Parathyroid adenoma (tissue), 2 donors: ENCODE measurements around the gene NFIB.

Source experiments
- H2AFZ ChIP-seq: fragments of 300-600 bp; sonication (generic); one replicate; pipeline ENCODE4 v1.7.0; 2017; ENCODE audit warnings: antibody characterized with exemption, mild to moderate bottlenecking
- H3K27ac ChIP-seq: fragments of 300-600 bp; sonication (generic); one replicate; pipeline ENCODE4 v1.7.0; 2017
- H3K27me3 ChIP-seq: fragments of 300-600 bp; sonication (generic); one replicate; pipeline ENCODE4 v1.7.0; 2017; ENCODE audit warnings: low read length; ENCODE audit not compliant: control insufficient read depth, insufficient read depth
- H3K36me3 ChIP-seq: fragments of 300-600 bp; sonication (generic); one replicate; pipeline ENCODE4 v1.7.0; 2017; ENCODE audit warnings: low read length; ENCODE audit not compliant: control insufficient read depth, insufficient read depth
- H3K4me1 ChIP-seq: fragments of 300-600 bp; sonication (generic); one replicate; pipeline ENCODE4 v1.7.0; 2017; ENCODE audit warnings: control low read depth
- H3K4me2 ChIP-seq: fragments of 300-600 bp; sonication (generic); one replicate; pipeline ENCODE4 v1.7.0; 2017; ENCODE audit warnings: low read length
- H3K4me3 ChIP-seq: fragments of 300-600 bp; sonication (generic); one replicate; pipeline ENCODE4 v1.7.0; 2017; ENCODE audit warnings: low read depth, low read length
- H3K79me2 ChIP-seq: fragments of 300-600 bp; sonication (generic); one replicate; pipeline ENCODE4 v1.7.0; 2017; ENCODE audit warnings: control low read depth
- H3K9ac ChIP-seq: fragments of 300-600 bp; sonication (generic); one replicate; pipeline ENCODE4 v1.7.0; 2017; ENCODE audit warnings: mild to moderate bottlenecking
- H3K9me3 ChIP-seq: fragments of 300-600 bp; sonication (generic); one replicate; pipeline ENCODE4 v1.7.0; 2017; ENCODE audit warnings: low read length; ENCODE audit not compliant: control insufficient read depth
- TF ChIP-seq, protein P1 (sequence below): fragments of 300-600 bp; sonication (generic); IDR thresholded peaks from one replicate; pipeline ENCODE4 v1.7.0; 2017; ENCODE audit warnings: antibody characterized with exemption, mild to moderate bottlenecking
- donor health status: primary hyperparathyroidism.

NFIB gene

DNA sequence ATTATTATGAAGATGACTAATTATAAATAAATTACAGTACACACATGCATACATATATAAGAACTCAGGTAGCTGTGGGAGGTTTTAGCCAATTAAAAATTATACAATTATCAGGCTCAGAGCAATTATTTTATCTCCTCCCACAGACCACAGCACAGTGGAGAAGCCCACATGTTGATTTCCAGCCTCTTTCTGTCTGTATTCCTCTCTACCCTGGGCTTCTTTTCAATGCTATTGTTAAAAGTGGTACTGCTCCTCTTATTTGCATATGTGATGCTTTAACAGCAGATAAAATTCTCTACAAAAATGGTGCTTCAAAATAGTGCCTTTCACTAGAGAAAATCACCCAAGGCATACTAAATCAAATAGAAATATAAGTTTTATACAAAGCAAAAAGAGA, 218.7 kb downstream of the NFIB start:
- Histone ChIP-seq H3K79me2 (no peaks in the 10 kb centered on the region), H3K36me3 (no peaks in the 10 kb centered on the region), H3K27me3 (no peaks in the 10 kb centered on the region), H3K4me3 (no peak overlapping the region), H3K4me1 (no peaks in the 10 kb centered on the region), H3K27ac (no peak overlapping the region), H3K9ac (no peak overlapping the region), H3K9me3 (no peaks in the 10 kb centered on the region), H3K4me2 (no peak overlapping the region), H2AFZ (no peak overlapping the region)
- TF ChIP-seq, protein P1, sequence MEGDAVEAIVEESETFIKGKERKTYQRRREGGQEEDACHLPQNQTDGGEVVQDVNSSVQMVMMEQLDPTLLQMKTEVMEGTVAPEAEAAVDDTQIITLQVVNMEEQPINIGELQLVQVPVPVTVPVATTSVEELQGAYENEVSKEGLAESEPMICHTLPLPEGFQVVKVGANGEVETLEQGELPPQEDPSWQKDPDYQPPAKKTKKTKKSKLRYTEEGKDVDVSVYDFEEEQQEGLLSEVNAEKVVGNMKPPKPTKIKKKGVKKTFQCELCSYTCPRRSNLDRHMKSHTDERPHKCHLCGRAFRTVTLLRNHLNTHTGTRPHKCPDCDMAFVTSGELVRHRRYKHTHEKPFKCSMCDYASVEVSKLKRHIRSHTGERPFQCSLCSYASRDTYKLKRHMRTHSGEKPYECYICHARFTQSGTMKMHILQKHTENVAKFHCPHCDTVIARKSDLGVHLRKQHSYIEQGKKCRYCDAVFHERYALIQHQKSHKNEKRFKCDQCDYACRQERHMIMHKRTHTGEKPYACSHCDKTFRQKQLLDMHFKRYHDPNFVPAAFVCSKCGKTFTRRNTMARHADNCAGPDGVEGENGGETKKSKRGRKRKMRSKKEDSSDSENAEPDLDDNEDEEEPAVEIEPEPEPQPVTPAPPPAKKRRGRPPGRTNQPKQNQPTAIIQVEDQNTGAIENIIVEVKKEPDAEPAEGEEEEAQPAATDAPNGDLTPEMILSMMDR: no peak

DNA sequence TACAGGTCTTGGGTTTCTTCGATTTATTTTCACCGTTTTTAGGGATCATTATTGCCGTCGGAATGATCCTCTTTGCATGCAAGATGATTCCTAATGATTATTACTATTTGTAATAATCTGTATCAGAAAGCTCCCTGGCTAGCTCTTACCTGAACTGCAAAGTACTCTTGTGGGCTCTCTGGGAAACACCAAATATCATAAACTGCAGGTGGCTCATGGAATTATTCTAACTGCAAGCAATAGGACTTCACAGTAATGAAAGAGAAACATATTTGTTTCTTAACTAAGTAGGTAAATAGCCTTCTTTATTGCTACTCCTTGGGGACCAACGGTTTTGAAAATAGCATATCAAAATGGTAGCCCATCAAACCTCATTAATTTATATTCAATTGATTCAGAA, 219.4 kb downstream of the NFIB start:
- TF ChIP-seq, protein P1: no peak
- no peaks in the 10 kb centered on the region for H3K4me1 ChIP-seq
- H3K27me3 ChIP-seq: no peaks in the 10 kb centered on the region
- no peak overlapping the region for H2AFZ ChIP-seq
- no peak overlapping the region for H3K9ac ChIP-seq
- H3K27ac ChIP-seq: no peak overlapping the region
- no peaks in the 10 kb centered on the region for H3K36me3 ChIP-seq
- H3K4me3 ChIP-seq: no peak overlapping the region
- H3K4me2 ChIP-seq: no peak overlapping the region
- no peaks in the 10 kb centered on the region for H3K9me3 ChIP-seq
- no peaks in the 10 kb centered on the region for H3K79me2 ChIP-seq

DNA sequence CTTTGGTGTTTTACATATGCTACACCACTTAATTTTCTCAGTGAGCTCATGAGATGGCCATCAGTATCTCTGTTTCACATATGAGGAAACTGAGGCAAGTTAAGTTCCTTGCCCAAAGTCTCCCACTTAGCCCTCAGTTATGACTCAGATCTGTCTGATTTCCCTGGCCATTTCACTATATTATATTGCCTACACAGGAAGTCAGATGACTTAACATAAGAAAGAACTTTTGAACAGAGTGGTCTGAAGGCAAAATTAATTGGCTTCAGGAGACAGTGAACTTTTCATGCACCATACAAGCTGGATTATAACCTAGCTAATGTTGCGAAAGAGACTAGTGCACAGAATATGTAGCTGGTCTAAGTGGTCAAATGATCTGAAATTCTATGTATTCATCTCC, 221.6 kb downstream of the NFIB start:
- Histone ChIP-seq H3K4me3 (no peak overlapping the region), H3K4me2 (no peak overlapping the region), H3K9me3 (no peaks in the 10 kb centered on the region), H3K27me3 (no peaks in the 10 kb centered on the region), H2AFZ (no peak overlapping the region), H3K27ac (no peak overlapping the region), H3K4me1 (no peaks in the 10 kb centered on the region), H3K36me3 (no peaks in the 10 kb centered on the region), H3K9ac (no peak overlapping the region), H3K79me2 (no peaks in the 10 kb centered on the region)
- TF ChIP-seq, protein P1: no peak

DNA sequence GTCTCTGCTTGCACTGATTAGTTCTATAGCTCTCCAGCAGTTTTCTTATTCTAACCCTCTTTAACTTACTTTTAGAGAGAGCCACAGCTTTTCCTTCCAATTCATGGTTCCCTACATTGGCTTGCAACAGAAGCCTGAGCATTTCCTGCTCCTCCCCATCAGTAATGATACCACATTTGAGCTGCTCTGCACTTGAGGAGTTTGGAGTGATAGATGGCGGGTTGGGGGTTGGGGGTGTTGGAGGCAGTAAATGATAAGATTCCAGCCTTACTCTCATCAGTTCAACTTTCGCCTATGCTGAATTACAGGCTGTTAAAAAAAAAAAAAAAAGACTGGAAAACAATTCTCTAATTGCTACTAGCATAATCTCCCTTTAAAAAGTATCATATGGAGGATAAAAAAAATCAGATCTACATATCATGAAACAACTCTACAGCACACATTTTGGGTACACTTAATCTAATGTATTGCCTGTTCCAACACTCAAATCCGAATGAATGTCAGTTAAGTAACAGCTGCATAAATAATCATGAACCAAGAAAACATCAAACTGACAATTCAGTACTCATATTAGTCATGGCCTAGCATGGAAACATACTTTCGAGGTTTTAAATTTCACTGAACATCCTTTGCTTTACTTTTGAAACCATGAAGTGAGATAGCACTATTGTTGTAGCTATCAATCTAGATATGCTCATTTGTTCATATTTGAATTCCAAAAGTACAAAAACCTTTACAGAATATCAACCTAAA, 224.7 kb downstream of the NFIB start:
- Histone ChIP-seq H3K4me2 (no peak overlapping the region), H3K27me3 (no peaks in the 10 kb centered on the region), H3K4me3 (no peak overlapping the region), H3K9ac (no peak overlapping the region), H2AFZ (no peak overlapping the region), H3K9me3 (no peaks in the 10 kb centered on the region), H3K4me1 (no peaks in the 10 kb centered on the region), H3K79me2 (no peaks in the 10 kb centered on the region), H3K27ac (no peak overlapping the region), H3K36me3 (no peaks in the 10 kb centered on the region)
- TF ChIP-seq, protein P1: no peak

DNA sequence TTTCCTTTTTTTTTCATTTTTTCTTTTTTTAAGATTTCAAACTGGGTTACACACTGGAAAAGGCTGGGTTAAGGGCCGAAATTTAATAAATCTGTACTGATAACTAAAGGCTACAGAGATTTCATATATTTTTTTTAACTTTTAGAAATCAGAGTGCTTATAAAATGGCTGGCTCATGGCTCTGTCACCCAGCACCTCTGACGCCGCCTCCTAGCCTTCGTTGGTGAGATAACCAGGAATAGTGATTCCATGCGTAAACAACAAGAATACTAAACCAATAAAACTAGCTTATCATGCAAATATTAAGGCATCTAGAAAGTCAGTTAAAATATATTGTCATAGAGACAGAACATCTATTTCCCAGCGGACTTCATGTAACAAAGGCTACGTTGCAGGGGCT, 226.4 kb downstream of the NFIB start:
- H3K4me2 ChIP-seq: no peak overlapping the region
- H3K9ac ChIP-seq: no peak overlapping the region
- H3K27me3 ChIP-seq: no peaks in the 10 kb centered on the region
- H3K36me3 ChIP-seq: no peaks in the 10 kb centered on the region
- H3K4me1 ChIP-seq: no peaks in the 10 kb centered on the region
- TF ChIP-seq, protein P1: no peak
- no peak overlapping the region for H3K4me3 ChIP-seq
- no peaks in the 10 kb centered on the region for H3K79me2 ChIP-seq
- no peak overlapping the region for H2AFZ ChIP-seq
- no peak overlapping the region for H3K27ac ChIP-seq
- no peaks in the 10 kb centered on the region for H3K9me3 ChIP-seq
